ENCODE results near the gene YAE1. TPM values are rescaled to one million over a fixed set of nuclear protein-coding genes. Genes with fewer than 3 reads are reported as not detected.

The YAE1 gene
- total and polyA plus RNA-seq, 2 of the 13 experiments (the other 11 are each of a cell fraction or from before 2014, with no cell fraction given), result 18.7 to 28.3 TPM

- no peak for TF ChIP-seq STAT5B (CRISPR knock-in tag; IDR thresholded peaks at IDR 0.05)
- peak; percentile 62; the same call in 1 of the 2 replicates for TF ChIP-seq KLF6 (CRISPR knock-in tag; IDR thresholded peaks at IDR 0.05)
- no peak for TF ChIP-seq ZNF720 (CRISPR knock-in tag; IDR thresholded peaks at IDR 0.05)
- no peak for TF ChIP-seq SRSF9 (IDR thresholded peaks at IDR 0.05; ENCODE audit: borderline replicate concordance, insufficient read depth, low read depth, low read length, poor library complexity, severe bottlenecking)
- TF ChIP-seq THAP9 (CRISPR knock-in tag; IDR thresholded peaks at IDR 0.05; ENCODE audit: borderline replicate concordance), result peak; percentile 100
- TF ChIP-seq ZNF30 (CRISPR knock-in tag; IDR thresholded peaks at IDR 0.05), result no peak
- TF ChIP-seq NRL (CRISPR knock-in tag; IDR thresholded peaks at IDR 0.05; ENCODE audit: borderline replicate concordance), result peak; percentile 94; the same call in 1 of the 2 replicates
- no peak for TF ChIP-seq TCF7 (IDR thresholded peaks at IDR 0.05; ENCODE audit: low read depth)
- TF ChIP-seq FUBP1 (CRISPR knock-in tag; IDR thresholded peaks at IDR 0.05; ENCODE audit: borderline replicate concordance), result no peak
- no peak for TF ChIP-seq TFAP4 (IDR thresholded peaks at IDR 0.05; ENCODE audit: borderline replicate concordance, low read depth)
- TF ChIP-seq ZNF3 (CRISPR knock-in tag; IDR thresholded peaks at IDR 0.05), result no peak
- TF ChIP-seq ZNF740 (CRISPR knock-in tag; IDR thresholded peaks at IDR 0.05), result no peak; the same call in 1 of the 2 replicates
- no peak for TF ChIP-seq ATAD3A (CRISPR knock-in tag; IDR thresholded peaks at IDR 0.05)
- TF ChIP-seq RERE (CRISPR knock-in tag; IDR thresholded peaks at IDR 0.05; ENCODE audit: low read depth), result no peak
- no peak for TF ChIP-seq ZNF841 (CRISPR knock-in tag; IDR thresholded peaks at IDR 0.05; ENCODE audit: borderline replicate concordance)
- TF ChIP-seq ARNT (IDR thresholded peaks at IDR 0.05), result no peak
- TF ChIP-seq MAFF (IDR thresholded peaks at IDR 0.05; ENCODE audit: low read depth, low read length), result no peak
- TF ChIP-seq ISX (CRISPR knock-in tag; conservative IDR thresholded peaks at IDR 0.05), result peak; percentile 80; the same call in 1 of the 2 replicates
Observed at GRCh38 chr7:39566023-39566921, at the start of gene YAE1 (continued).

Data from HepG2 (cell line).